ENCODE measurements around the gene ATP2A3.
A peak's percentile ranks its signal among the peaks of the same experiment; 100 is the strongest.

Gene ATP2A3

GRCh38 chr17:3972281-3972731 lies 8.1 kb upstream of the ATP2A3 start:
- Histone ChIP-seq H3K4me1 (ENCODE audit: control insufficient read depth, insufficient read depth, low read length) (no peaks in the 10 kb centered on the region; the same call in 1 of the 2 replicates), H3K27me3 (ENCODE audit: control insufficient read depth, insufficient read depth, low read length) (no peaks in the 10 kb centered on the region), H3K36me3 (ENCODE audit: control insufficient read depth, insufficient read depth, low read length) (no peaks in the 10 kb centered on the region), H3K9me3 (ENCODE audit: control insufficient read depth, insufficient read depth, low read length) (no peaks in the 10 kb centered on the region), H3K4me3 (ENCODE audit: low read length) (no peak overlapping the region), H3K27ac (ENCODE audit: low read length) (no peak overlapping the region)
- no peak for DNase-seq (ENCODE audit: low read depth, low spot score)
- no CpG with 5 or more reads among the region's 15 CpGs for WGBS (ENCODE audit: insufficient coverage, insufficient read length)

DNA sequence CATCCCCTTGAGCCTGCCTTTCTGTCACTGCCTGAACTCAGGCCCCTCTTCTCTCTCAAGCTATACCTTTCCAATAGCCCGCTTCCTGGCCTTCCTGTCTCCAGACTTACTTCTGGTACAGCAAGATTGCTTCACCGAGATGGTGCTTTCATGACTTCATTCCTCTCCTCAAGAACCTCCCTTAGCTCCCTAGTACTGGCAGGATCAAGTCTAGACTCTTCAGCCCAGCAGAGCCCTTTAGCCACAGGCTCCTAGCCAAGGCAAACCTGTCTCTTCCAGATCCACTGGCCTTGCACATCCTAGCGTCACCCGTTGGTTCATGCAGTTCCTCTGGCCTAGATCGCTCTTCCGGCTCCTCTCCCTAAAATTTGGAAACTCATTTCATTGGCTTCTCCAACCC lies 6.4 kb upstream of the ATP2A3 start:
- H3K27me3 ChIP-seq (ENCODE audit: control insufficient read depth, insufficient read depth, low read length), result no peaks in the 10 kb centered on the region
- no CpG with 5 or more reads among the region's 6 CpGs for WGBS (ENCODE audit: insufficient coverage, insufficient read length)

GRCh38 chr17:3969963-3970362 lies 5.7 kb upstream of the ATP2A3 start:
- Histone ChIP-seq H3K27me3 (ENCODE audit: control insufficient read depth, insufficient read depth, low read length) (no peaks in the 10 kb centered on the region), H3K4me1 (ENCODE audit: control insufficient read depth, insufficient read depth, low read length) (no peaks in the 10 kb centered on the region), H3K4me3 (ENCODE audit: low read length) (no peak overlapping the region), H3K27ac (ENCODE audit: low read length) (no peak overlapping the region), H3K36me3 (ENCODE audit: control insufficient read depth, insufficient read depth, low read length) (no peaks in the 10 kb centered on the region), H3K9me3 (ENCODE audit: control insufficient read depth, insufficient read depth, low read length) (no peaks in the 10 kb centered on the region)
- no peak for DNase-seq (ENCODE audit: low read depth, low spot score)
- no CpG with 5 or more reads among the region's 7 CpGs for whole genome bisulfite sequencing (ENCODE audit: insufficient coverage, insufficient read length)

More for the DNA sequence above, 6.4 kb upstream of the ATP2A3 start:
- Histone ChIP-seq H3K27ac (ENCODE audit: low read length) (no peak overlapping the region), H3K4me3 (ENCODE audit: low read length) (no peak overlapping the region), H3K9me3 (ENCODE audit: control insufficient read depth, insufficient read depth, low read length) (no peaks in the 10 kb centered on the region), H3K36me3 (ENCODE audit: control insufficient read depth, insufficient read depth, low read length) (no peaks in the 10 kb centered on the region), H3K4me1 (ENCODE audit: control insufficient read depth, insufficient read depth, low read length) (no peaks in the 10 kb centered on the region)
- DNase-seq (ENCODE audit: low read depth, low spot score), result no peak

GRCh38 chr17:3968886-3969524 lies 4.8 kb upstream of the ATP2A3 start:
- no peak for DNase-seq (ENCODE audit: low read depth, low spot score)
- Histone ChIP-seq H3K27me3 (ENCODE audit: control insufficient read depth, insufficient read depth, low read length) (no peaks in the 10 kb centered on the region), H3K4me3 (ENCODE audit: low read length) (no peak overlapping the region), H3K27ac (ENCODE audit: low read length) (no peak overlapping the region), H3K4me1 (ENCODE audit: control insufficient read depth, insufficient read depth, low read length) (no peaks in the 10 kb centered on the region), H3K36me3 (ENCODE audit: control insufficient read depth, insufficient read depth, low read length) (no peaks in the 10 kb centered on the region), H3K9me3 (ENCODE audit: control insufficient read depth, insufficient read depth, low read length) (no peaks in the 10 kb centered on the region)
- WGBS (ENCODE audit: insufficient coverage, insufficient read length), result no CpG with 5 or more reads among the region's 18 CpGs

GRCh38 chr17:3968015-3968414 lies 3.8 kb upstream of the ATP2A3 start:
- WGBS (ENCODE audit: insufficient coverage, insufficient read length), result no CpG with 5 or more reads among the region's 3 CpGs
- H3K9me3 ChIP-seq (ENCODE audit: control insufficient read depth, insufficient read depth, low read length), result no peaks in the 10 kb centered on the region
- no peak overlapping the region for H3K4me3 ChIP-seq (ENCODE audit: low read length)
- no peaks in the 10 kb centered on the region for H3K4me1 ChIP-seq (ENCODE audit: control insufficient read depth, insufficient read depth, low read length)
- H3K27me3 ChIP-seq (ENCODE audit: control insufficient read depth, insufficient read depth, low read length), result peaks cover 3% of the 10 kb centered on the region; the same call in 1 of the 2 replicates
- H3K36me3 ChIP-seq (ENCODE audit: control insufficient read depth, insufficient read depth, low read length), result no peaks in the 10 kb centered on the region
- no peak for DNase-seq (ENCODE audit: low read depth, low spot score)
- H3K27ac ChIP-seq (ENCODE audit: low read length), result no peak overlapping the region

DNA sequence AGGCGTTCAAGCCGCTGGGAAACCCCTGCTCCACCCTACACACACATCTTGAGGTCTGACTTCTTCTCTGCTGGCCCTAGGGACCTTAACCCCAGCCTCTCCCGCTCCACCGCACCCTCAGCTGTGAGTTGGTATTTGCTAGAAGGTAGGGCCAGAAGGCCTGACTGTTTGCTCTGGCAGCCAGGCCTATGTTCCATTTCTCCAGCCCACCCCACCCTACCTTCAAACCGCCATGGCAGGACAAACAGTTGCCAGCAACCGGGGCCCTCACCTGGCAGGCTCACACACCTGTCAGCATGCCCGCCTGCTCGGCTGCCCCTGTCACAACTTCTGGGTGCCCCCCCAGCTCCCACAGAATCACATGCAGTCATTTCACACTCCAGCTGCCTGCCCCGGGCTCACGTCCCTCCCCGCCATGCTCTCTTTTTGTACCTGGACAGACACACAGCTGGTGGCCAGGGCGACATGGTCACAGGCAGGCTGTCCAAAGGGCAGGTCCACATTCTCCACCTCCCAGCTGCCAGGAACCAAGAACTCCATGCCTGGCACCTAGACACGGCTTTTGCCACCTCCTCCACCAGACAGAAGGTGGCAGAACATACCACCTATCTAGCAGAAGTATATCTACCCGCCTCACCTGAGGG lies 2.6 kb upstream of the ATP2A3 start:
- peaks cover 3% of the 10 kb centered on the region; the same call in 1 of the 2 replicates for H3K27me3 ChIP-seq (ENCODE audit: control insufficient read depth, insufficient read depth, low read length)
- H3K4me3 ChIP-seq (ENCODE audit: low read length), result no peak overlapping the region
- H3K36me3 ChIP-seq (ENCODE audit: control insufficient read depth, insufficient read depth, low read length), result no peaks in the 10 kb centered on the region
- no peaks in the 10 kb centered on the region for H3K9me3 ChIP-seq (ENCODE audit: control insufficient read depth, insufficient read depth, low read length)
- no CpG with 5 or more reads among the region's 14 CpGs for WGBS (ENCODE audit: insufficient coverage, insufficient read length)
- H3K4me1 ChIP-seq (ENCODE audit: control insufficient read depth, insufficient read depth, low read length), result no peaks in the 10 kb centered on the region
- DNase-seq (ENCODE audit: low read depth, low spot score), result no peak
- no peak overlapping the region for H3K27ac ChIP-seq (ENCODE audit: low read length)

DNA sequence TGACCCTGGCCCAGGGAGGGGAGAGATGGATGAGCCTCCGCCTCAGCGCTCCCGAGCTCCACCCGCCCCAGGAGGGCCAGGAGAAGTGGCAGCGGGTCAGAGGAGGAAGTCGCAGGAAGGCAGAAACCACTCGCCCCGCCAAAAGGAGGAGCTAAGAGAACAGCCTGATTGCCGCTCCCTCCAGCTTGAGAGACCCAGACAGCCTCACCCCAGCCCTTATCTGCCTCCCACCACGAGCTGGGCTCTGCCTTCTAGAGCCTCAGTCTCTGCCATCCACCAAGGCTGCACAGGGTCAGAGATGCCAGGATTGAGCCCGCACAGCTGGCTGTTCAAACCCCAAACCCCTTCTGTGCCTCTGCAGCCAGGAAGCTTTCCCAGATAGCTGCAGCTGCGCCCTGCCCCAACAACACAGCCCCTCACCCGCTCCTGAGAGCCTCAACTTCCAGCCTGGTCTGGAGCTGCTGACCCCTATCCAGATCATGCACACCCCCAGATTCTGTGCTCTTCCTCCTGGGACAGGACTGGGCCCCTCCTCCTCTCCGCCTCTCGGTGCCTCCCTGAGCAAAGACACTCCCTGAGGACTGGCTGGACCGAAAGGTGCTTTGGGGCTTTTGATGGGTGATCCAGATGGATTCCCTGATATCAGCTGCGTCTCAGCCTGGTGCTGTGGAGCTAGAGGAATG lies 1.0 kb upstream of the ATP2A3 start:
- H3K4me1 ChIP-seq (ENCODE audit: control insufficient read depth, insufficient read depth, low read length), result no peaks in the 10 kb centered on the region
- no peaks in the 10 kb centered on the region for H3K36me3 ChIP-seq (ENCODE audit: control insufficient read depth, insufficient read depth, low read length)
- H3K9me3 ChIP-seq (ENCODE audit: control insufficient read depth, insufficient read depth, low read length), result no peaks in the 10 kb centered on the region
- no peak for DNase-seq (ENCODE audit: low read depth, low spot score)
- peak overlapping the region; percentile 2; the same call in 1 of the 2 replicates for H3K4me3 ChIP-seq (ENCODE audit: low read length)
- WGBS (ENCODE audit: insufficient coverage, insufficient read length), result no CpG with 5 or more reads among the region's 17 CpGs
- H3K27ac ChIP-seq (ENCODE audit: low read length), result no peak overlapping the region
- peaks cover 3% of the 10 kb centered on the region; the same call in 1 of the 2 replicates for H3K27me3 ChIP-seq (ENCODE audit: control insufficient read depth, insufficient read depth, low read length)

DNA sequence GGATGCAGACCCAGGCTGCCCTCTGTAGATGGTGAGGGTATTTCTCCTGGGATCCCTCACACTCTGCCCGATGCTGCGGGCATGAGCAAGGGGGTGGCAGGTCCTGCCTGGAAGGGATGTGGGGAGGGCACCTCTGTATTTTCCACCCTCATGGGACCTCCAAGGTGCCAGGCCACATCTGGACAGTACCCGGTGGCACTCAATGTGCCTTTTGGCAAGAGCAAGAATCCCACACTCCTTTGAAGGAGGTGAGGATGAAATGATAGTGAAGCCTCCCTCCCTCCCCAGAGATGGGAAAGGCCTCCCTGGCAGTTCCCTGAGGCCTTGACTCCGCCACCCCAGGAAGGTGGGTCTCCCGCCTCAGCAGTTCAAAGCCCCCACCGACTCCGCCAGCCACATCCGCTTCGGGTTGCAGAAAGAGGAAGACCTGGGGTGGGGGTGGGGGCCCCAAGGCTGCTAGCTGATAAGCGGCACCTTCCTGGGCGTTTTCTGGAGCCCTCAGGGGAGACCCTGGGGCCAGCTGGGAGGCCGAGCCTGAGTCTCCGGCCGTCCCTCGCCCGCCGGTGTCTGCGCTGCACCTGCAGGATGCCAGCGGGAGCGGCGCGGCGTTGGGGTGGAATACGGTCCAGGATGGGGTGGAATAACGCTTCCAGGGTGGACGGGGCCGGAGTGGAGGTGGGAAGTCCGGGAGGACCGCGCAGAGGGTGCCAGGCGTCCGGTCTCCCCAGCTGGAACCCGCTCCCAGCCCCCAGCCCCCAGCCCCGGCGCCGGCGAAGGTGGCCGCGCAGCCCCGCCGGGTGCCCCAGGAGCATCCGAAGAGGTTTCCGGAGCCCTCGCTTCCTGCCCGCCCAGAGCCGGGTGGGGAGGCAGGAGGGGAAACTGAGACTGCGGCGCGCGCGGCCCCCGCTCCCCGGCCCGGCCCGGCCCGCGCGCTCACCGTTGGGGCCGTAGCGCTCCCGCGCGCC lies 718 bp downstream of the ATP2A3 start:
- H3K9me3 ChIP-seq (ENCODE audit: control insufficient read depth, insufficient read depth, low read length), result no peaks in the 10 kb centered on the region
- peaks cover 3% of the 10 kb centered on the region; the same call in 1 of the 2 replicates for H3K27me3 ChIP-seq (ENCODE audit: control insufficient read depth, insufficient read depth, low read length)
- peaks cover 2% of the 10 kb centered on the region; the same call in 1 of the 2 replicates for H3K4me1 ChIP-seq (ENCODE audit: control insufficient read depth, insufficient read depth, low read length)
- peak overlapping the region; percentile 33; the same call in 1 of the 2 replicates for H3K4me3 ChIP-seq (ENCODE audit: low read length)
- no CpG with 5 or more reads among the region's 64 CpGs for WGBS (ENCODE audit: insufficient coverage, insufficient read length)
- no peak overlapping the region for H3K27ac ChIP-seq (ENCODE audit: low read length)
- DNase-seq (ENCODE audit: low read depth, low spot score), result no peak
- H3K36me3 ChIP-seq (ENCODE audit: control insufficient read depth, insufficient read depth, low read length), result no peaks in the 10 kb centered on the region

DNA sequence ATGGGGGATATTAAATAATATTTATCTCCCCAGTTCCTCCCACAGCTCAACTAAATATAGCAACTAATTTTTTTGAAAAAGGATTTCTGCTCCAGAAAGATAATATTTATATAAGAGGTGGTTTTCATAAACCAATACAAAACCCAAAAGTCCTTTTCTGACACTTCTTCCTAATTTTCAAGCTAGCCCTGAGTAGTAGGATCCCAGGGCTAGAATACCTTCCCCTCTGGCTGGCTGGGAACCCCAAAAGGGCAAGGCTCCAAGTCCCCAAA lies 1.3 kb downstream of the ATP2A3 start:
- no peak overlapping the region for H3K4me3 ChIP-seq (ENCODE audit: low read length)
- H3K36me3 ChIP-seq (ENCODE audit: control insufficient read depth, insufficient read depth, low read length), result no peaks in the 10 kb centered on the region
- H3K9me3 ChIP-seq (ENCODE audit: control insufficient read depth, insufficient read depth, low read length), result no peaks in the 10 kb centered on the region
- no peak overlapping the region for H3K27ac ChIP-seq (ENCODE audit: low read length)
- peaks cover 2% of the 10 kb centered on the region; the same call in 1 of the 2 replicates for H3K4me1 ChIP-seq (ENCODE audit: control insufficient read depth, insufficient read depth, low read length)
- peaks cover 3% of the 10 kb centered on the region; the same call in 1 of the 2 replicates for H3K27me3 ChIP-seq (ENCODE audit: control insufficient read depth, insufficient read depth, low read length)
- DNase-seq (ENCODE audit: low read depth, low spot score), result no peak

All from iPS DF 6.9 (cell line).